ENCODE results near the gene CAPZA1. TPM values are rescaled to one million over a fixed set of nuclear protein-coding genes. Genes with fewer than 3 reads are reported as not detected.
"Not testable (repeated sequence)": the region's sequence is repeated elsewhere in the genome, so short reads cannot be mapped to it uniquely, and the experiment has no call there.

Gene CAPZA1
- total RNA-seq, 2 experiments from 2014 or later = 166 to 179 TPM

DNA sequence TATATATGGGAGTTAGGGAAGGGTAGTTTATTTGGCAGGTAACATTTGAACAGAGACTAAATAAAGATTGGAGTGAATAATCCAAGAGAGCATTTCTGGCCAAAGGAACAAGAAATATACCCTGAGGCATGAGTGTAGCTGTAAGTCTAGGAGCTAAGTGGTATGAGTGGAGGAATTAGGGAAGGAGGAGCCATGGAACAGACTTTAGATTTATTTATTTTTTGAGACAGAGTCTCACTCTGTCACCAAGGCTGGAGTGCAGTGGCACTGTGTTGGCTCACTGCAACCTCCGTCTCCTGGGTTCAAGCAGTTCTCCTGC is 18.4 kb downstream of the CAPZA1 start:
- no peaks in the 10 kb centered on the region for H3K27me3 Mint-ChIP-seq
- Histone ChIP-seq H3K9me3 (ENCODE audit: control insufficient read depth in 1 of 2, insufficient read depth in 1 of 2, low read length in 2 of 2) (no peaks in the 10 kb centered on the region), H3K36me3 (ENCODE audit: insufficient read depth, low read length) (peaks cover 11% of the 10 kb centered on the region), H3K4me3 (ENCODE audit: low read length) (no peak overlapping the region), H3K27ac (ENCODE audit: low read depth in 1 of 2, low read length in 2 of 2) (no peak overlapping the region), H3K27me3 (ENCODE audit: control insufficient read depth in 1 of 2, insufficient read depth in 2 of 2, low read length in 2 of 2) (no peaks in the 10 kb centered on the region), H3K4me1 (ENCODE audit: insufficient read depth, low read length) (peaks cover 17% of the 10 kb centered on the region)
- intact Hi-C loops (cut with DNase I, micrococcal nuclease) = loop anchor here in 1 of 2 experiments (5.0 kb wide), 1 partner anchor 34 kb away; the partner anchor contains the start of gene MOV10
- ATAC-seq (ENCODE audit: poor library complexity) (no peak), DNase-seq (no peak)
- POLR2A ChIA-PET = interaction anchor here (0.6 to 2.6 kb wide), 2 partner anchors 11 to 36 kb away, joined by 3 to 12 read pairs; partner anchors contain the start of gene MOV10
- TF ChIP-seq CTCF (IDR thresholded peaks at IDR 0.05) = no peak
- H3K4me1 Mint-ChIP-seq (ENCODE audit: low read depth) = peaks cover 66% of the 10 kb centered on the region
- CTCF ChIA-PET = interaction anchor here (1.2 to 2.0 kb wide), 3 partner anchors 10 to 13 kb away, joined by 3 to 6 read pairs (median 5); no protein-coding TSS in a partner anchor
- H3K36me3 Mint-ChIP-seq (ENCODE audit: low read depth) = peaks cover 36% of the 10 kb centered on the region
- no peak overlapping the region for H3K4me3 Mint-ChIP-seq
- H3K9me3 Mint-ChIP-seq = no peaks in the 10 kb centered on the region
- peak overlapping the region; percentile 78 for H3K27ac Mint-ChIP-seq

DNA sequence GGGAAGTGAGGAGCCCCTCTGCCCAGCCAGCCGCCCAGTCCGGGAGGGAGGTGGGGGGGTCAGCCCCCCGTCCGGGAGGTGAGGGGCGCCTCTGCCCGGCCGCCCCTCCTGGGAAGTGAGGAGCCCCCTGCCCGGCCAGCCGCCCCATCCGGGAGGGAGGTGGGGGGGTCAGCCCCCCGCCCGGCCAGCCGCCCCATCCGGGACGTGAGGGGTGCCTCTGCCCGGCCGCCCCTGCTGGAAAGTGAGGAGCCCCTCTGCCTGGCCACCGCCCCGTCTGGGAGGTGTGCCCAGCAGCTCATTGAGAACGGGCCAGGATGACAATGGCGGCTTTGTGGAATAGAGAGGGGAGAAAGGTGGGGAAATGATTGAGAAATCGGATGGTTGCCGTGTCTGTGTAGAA is 20.8 kb downstream of the CAPZA1 start:
- H3K9me3 Mint-ChIP-seq; H3K4me3 ChIP-seq (ENCODE audit: low read length); H3K9me3 ChIP-seq (ENCODE audit: control insufficient read depth in 1 of 2, insufficient read depth in 1 of 2, low read length in 2 of 2); H3K4me3 Mint-ChIP-seq; DNase-seq; POLR2A ChIA-PET; CTCF ChIA-PET; H3K27ac ChIP-seq (ENCODE audit: low read depth in 1 of 2, low read length in 2 of 2); intact Hi-C loops (cut with DNase I, micrococcal nuclease); H3K27me3 Mint-ChIP-seq; ATAC-seq (ENCODE audit: poor library complexity); H3K27ac Mint-ChIP-seq; H3K36me3 ChIP-seq (ENCODE audit: insufficient read depth, low read length); H3K27me3 ChIP-seq (ENCODE audit: control insufficient read depth in 1 of 2, insufficient read depth in 2 of 2, low read length in 2 of 2): not testable (repeated sequence)
- H3K4me1 ChIP-seq (ENCODE audit: insufficient read depth, low read length) = peaks cover 15% of the 10 kb centered on the region
- H3K36me3 Mint-ChIP-seq (ENCODE audit: low read depth) = peaks cover 41% of the 10 kb centered on the region
- H3K4me1 Mint-ChIP-seq (ENCODE audit: low read depth) = peaks cover 63% of the 10 kb centered on the region

GRCh38 chr1:112643080-112643479 is 23.4 kb downstream of the CAPZA1 start:
- Histone ChIP-seq H3K27me3 (ENCODE audit: control insufficient read depth in 1 of 2, insufficient read depth in 2 of 2, low read length in 2 of 2) (no peaks in the 10 kb centered on the region), H3K27ac (ENCODE audit: low read depth in 1 of 2, low read length in 2 of 2) (no peak overlapping the region), H3K9me3 (ENCODE audit: control insufficient read depth in 1 of 2, insufficient read depth in 1 of 2, low read length in 2 of 2) (no peaks in the 10 kb centered on the region), H3K36me3 (ENCODE audit: insufficient read depth, low read length) (peaks cover 21% of the 10 kb centered on the region), H3K4me1 (ENCODE audit: insufficient read depth, low read length) (peaks cover 11% of the 10 kb centered on the region), H3K4me3 (ENCODE audit: low read length) (no peak overlapping the region)
- Mint-ChIP-seq H3K27me3 (no peaks in the 10 kb centered on the region), H3K27ac (peak overlapping the region; percentile 68), H3K4me1 (ENCODE audit: low read depth) (peaks cover 58% of the 10 kb centered on the region), H3K4me3 (no peak overlapping the region), H3K9me3 (no peaks in the 10 kb centered on the region), H3K36me3 (ENCODE audit: low read depth) (peaks cover 48% of the 10 kb centered on the region)
- ChIA-PET CTCF (interaction anchor here (0.6 kb wide), 1 partner anchor 10 kb away, joined by 3 read pairs; no protein-coding TSS in a partner anchor), POLR2A (interaction anchor here (1.2 kb wide), 1 partner anchor 10 kb away, joined by 6 read pairs; no protein-coding TSS in a partner anchor)
- intact Hi-C loops (cut with DNase I, micrococcal nuclease) = no loop called here
- no peak for ATAC-seq (ENCODE audit: poor library complexity)
- no peak for DNase-seq
- TF ChIP-seq CTCF (IDR thresholded peaks at IDR 0.05) = no peak

- ChIA-PET POLR2A (no interaction called here), CTCF (interaction anchor here (1.0 to 1.6 kb wide), 2 partner anchors 27 to 28 kb away, joined by 3 read pairs; partner anchors contain the start of gene MOV10)
- no peaks in the 10 kb centered on the region for H3K9me3 ChIP-seq (ENCODE audit: control insufficient read depth in 1 of 2, insufficient read depth in 1 of 2, low read length in 2 of 2)
- intact Hi-C loops (cut with DNase I, micrococcal nuclease) = no loop called here
- no peaks in the 10 kb centered on the region for H3K27me3 ChIP-seq (ENCODE audit: control insufficient read depth in 1 of 2, insufficient read depth in 2 of 2, low read length in 2 of 2)
- Mint-ChIP-seq H3K27ac (peak overlapping the region; percentile 38), H3K4me1 (ENCODE audit: low read depth) (peaks cover 57% of the 10 kb centered on the region), H3K27me3 (no peaks in the 10 kb centered on the region), H3K9me3 (no peaks in the 10 kb centered on the region), H3K36me3 (ENCODE audit: low read depth) (peaks cover 72% of the 10 kb centered on the region), H3K4me3 (no peak overlapping the region)
- no peak for DNase-seq
- no peak overlapping the region for H3K4me3 ChIP-seq (ENCODE audit: low read length)
- H3K36me3 ChIP-seq (ENCODE audit: insufficient read depth, low read length) = peaks cover 52% of the 10 kb centered on the region
- ATAC-seq (ENCODE audit: poor library complexity) = no peak
- no peak for TF ChIP-seq CTCF (IDR thresholded peaks at IDR 0.05)
- peaks cover 7% of the 10 kb centered on the region for H3K4me1 ChIP-seq (ENCODE audit: insufficient read depth, low read length)
- no peak overlapping the region for H3K27ac ChIP-seq (ENCODE audit: low read depth in 1 of 2, low read length in 2 of 2)
These were observed 26.6 kb downstream of the CAPZA1 start for GRCh38 chr1:112646225-112646624.
